ENCODE results near the gene ANKRD12.
A peak's percentile ranks its signal among the peaks of the same experiment; 100 is the strongest.

Gene ANKRD12

DNA sequence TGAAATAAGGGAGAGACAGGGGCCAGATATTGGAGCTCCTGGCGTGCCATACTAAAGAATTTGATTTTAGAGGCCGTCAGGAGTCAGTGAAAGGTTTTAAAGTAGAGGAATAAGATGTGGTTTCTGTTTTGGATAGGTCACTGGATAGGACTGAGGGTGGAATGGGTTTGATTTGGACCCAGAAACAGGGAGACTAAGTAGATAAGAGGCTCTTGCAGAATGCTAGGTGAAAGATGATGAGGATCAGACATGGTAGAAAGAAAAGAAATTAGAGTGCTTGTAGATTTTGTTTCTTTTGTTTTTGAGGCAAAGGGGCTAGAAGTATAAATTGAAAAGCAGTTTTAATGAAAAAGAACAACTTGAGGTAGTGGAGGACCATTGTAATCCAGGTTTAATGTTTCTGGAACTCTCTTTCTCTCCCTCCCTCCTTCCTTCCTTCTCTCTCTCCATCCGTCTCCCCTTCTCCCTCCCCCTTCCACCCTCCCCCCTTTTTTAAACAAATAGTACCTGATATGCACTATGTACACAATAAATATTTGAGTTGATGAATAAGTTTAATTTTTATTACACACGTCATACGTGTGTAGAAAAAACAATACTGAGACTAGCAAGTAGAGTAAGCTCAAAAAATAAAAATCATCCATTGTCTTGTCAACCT, 32.2 kb upstream of the ANKRD12 start:
- H4K20me1 ChIP-seq (ENCODE audit: control insufficient read depth, insufficient read depth, low read depth, low read length) = peaks cover 52% of the 10 kb centered on the region
- peaks cover 55% of the 10 kb centered on the region for H3K4me1 ChIP-seq (ENCODE audit: control insufficient read depth, low read length)
- TF ChIP-seq, protein P1, sequence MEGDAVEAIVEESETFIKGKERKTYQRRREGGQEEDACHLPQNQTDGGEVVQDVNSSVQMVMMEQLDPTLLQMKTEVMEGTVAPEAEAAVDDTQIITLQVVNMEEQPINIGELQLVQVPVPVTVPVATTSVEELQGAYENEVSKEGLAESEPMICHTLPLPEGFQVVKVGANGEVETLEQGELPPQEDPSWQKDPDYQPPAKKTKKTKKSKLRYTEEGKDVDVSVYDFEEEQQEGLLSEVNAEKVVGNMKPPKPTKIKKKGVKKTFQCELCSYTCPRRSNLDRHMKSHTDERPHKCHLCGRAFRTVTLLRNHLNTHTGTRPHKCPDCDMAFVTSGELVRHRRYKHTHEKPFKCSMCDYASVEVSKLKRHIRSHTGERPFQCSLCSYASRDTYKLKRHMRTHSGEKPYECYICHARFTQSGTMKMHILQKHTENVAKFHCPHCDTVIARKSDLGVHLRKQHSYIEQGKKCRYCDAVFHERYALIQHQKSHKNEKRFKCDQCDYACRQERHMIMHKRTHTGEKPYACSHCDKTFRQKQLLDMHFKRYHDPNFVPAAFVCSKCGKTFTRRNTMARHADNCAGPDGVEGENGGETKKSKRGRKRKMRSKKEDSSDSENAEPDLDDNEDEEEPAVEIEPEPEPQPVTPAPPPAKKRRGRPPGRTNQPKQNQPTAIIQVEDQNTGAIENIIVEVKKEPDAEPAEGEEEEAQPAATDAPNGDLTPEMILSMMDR (IDR thresholded peaks at IDR 0.05; ENCODE audit: low read depth, low read length, poor library complexity, severe bottlenecking) = no peak
- no peak for TF ChIP-seq EZH2phosphoT487 (IDR thresholded peaks at IDR 0.05; ENCODE audit: borderline replicate concordance, low read length)
- H3K9me3 ChIP-seq (ENCODE audit: control insufficient read depth, insufficient read depth, low read length) = no peaks in the 10 kb centered on the region
- peaks cover 67% of the 10 kb centered on the region for H3K36me3 ChIP-seq (ENCODE audit: control insufficient read depth, low read length)
- no peaks in the 10 kb centered on the region for H3K9me2 ChIP-seq (replicated peaks; ENCODE audit: control insufficient read depth, low read length)
- peak overlapping the region; percentile 85 for H3K4me2 ChIP-seq (ENCODE audit: low read length)
- no peaks in the 10 kb centered on the region for H3F3A ChIP-seq (ENCODE audit: control insufficient read depth, insufficient read depth)
- peaks cover 78% of the 10 kb centered on the region for H3K79me2 ChIP-seq (ENCODE audit: control insufficient read depth, low read length)
- no peaks in the 10 kb centered on the region for H3K27me3 ChIP-seq (ENCODE audit: control insufficient read depth, low read length)
- peak overlapping the region; percentile 79 for H3K4me3 ChIP-seq (ENCODE audit: low read length)
- H3K27ac ChIP-seq (ENCODE audit: low read depth, low read length) = no peak overlapping the region

DNA sequence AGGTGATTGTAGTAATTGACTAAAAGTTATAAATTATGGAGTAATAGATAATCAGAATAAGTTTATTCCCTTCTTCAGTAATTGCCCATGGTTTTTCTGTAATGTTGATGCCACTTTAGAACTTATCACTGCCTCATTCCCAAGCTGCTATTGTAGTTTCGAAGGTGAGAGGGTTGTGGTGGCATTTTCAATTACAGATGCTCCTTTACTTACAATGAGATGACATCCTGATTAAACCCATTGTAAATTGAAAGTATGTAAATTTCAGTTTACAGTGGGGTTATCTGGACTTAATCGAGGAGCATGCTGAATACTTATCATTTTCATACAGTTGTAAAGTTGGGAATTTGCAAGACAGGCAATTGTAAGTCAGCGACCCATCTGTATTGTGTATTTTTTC, 31.2 kb upstream of the ANKRD12 start:
- TF ChIP-seq, protein P1 (IDR thresholded peaks at IDR 0.05; ENCODE audit: low read depth, low read length, poor library complexity, severe bottlenecking) = no peak
- no peak for TF ChIP-seq EZH2phosphoT487 (IDR thresholded peaks at IDR 0.05; ENCODE audit: borderline replicate concordance, low read length)
- Histone ChIP-seq H3F3A (ENCODE audit: control insufficient read depth, insufficient read depth) (no peaks in the 10 kb centered on the region), H3K27ac (ENCODE audit: low read depth, low read length) (no peak overlapping the region), H3K4me1 (ENCODE audit: control insufficient read depth, low read length) (peaks cover 59% of the 10 kb centered on the region), H4K20me1 (ENCODE audit: control insufficient read depth, insufficient read depth, low read depth, low read length) (peaks cover 52% of the 10 kb centered on the region), H3K4me2 (ENCODE audit: low read length) (peak overlapping the region; percentile 85), H3K4me3 (ENCODE audit: low read length) (peak overlapping the region; percentile 79), H3K27me3 (ENCODE audit: control insufficient read depth, low read length) (no peaks in the 10 kb centered on the region), H3K9me2 (replicated peaks; ENCODE audit: control insufficient read depth, low read length) (no peaks in the 10 kb centered on the region), H3K9me3 (ENCODE audit: control insufficient read depth, insufficient read depth, low read length) (no peaks in the 10 kb centered on the region), H3K36me3 (ENCODE audit: control insufficient read depth, low read length) (peaks cover 78% of the 10 kb centered on the region), H3K79me2 (ENCODE audit: control insufficient read depth, low read length) (peaks cover 89% of the 10 kb centered on the region)

DNA sequence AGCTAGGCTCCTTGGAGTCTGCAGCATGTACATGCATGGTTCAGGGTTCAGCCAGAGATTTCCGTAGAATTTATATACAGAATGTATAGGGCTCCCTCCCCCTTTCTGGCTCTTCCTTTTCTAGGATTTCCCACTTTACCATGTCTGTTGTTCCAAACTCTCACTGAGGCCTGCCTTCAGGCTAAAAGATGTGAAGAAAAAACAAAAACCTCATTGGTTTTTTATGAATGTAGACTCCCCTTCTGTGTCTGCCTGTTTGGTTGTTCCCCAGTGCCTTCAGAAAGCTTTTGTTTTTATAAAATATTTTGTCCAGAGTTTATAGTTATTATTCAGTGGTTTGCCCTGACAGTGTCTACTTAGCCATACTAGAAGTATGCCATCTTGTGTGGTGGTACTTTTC, 30.5 kb upstream of the ANKRD12 start:
- Histone ChIP-seq H3K27ac (ENCODE audit: low read depth, low read length) (no peak overlapping the region), H3F3A (ENCODE audit: control insufficient read depth, insufficient read depth) (no peaks in the 10 kb centered on the region), H4K20me1 (ENCODE audit: control insufficient read depth, insufficient read depth, low read depth, low read length) (peaks cover 52% of the 10 kb centered on the region), H3K36me3 (ENCODE audit: control insufficient read depth, low read length) (peaks cover 84% of the 10 kb centered on the region), H3K9me2 (replicated peaks; ENCODE audit: control insufficient read depth, low read length) (no peaks in the 10 kb centered on the region), H3K4me2 (ENCODE audit: low read length) (peak overlapping the region; percentile 85), H3K9me3 (ENCODE audit: control insufficient read depth, insufficient read depth, low read length) (no peaks in the 10 kb centered on the region), H3K4me1 (ENCODE audit: control insufficient read depth, low read length) (peaks cover 61% of the 10 kb centered on the region), H3K4me3 (ENCODE audit: low read length) (peak overlapping the region; percentile 79), H3K79me2 (ENCODE audit: control insufficient read depth, low read length) (peaks cover 96% of the 10 kb centered on the region), H3K27me3 (ENCODE audit: control insufficient read depth, low read length) (no peaks in the 10 kb centered on the region)
- TF ChIP-seq, protein P1 (IDR thresholded peaks at IDR 0.05; ENCODE audit: low read depth, low read length, poor library complexity, severe bottlenecking) = no peak
- TF ChIP-seq EZH2phosphoT487 (IDR thresholded peaks at IDR 0.05; ENCODE audit: borderline replicate concordance, low read length) = no peak

Measured in DOHH2 (cell line).